NCI-H345 treated with DMSO at 0.1 percent for 48 hours (cell line): ENCODE results near the gene TTLL8.

Experiments
- DNase-seq: peaks from one replicate; lab custom pipeline; 2025; ENCODE audit not compliant: unreplicated experiment; lab: John Stamatoyannopoulos, UW

The TTLL8 gene

GRCh38 chr22:50045211-50046018, 12.7 kb downstream of the TTLL8 start:
- no peak for DNase-seq

GRCh38 chr22:50044485-50045118, 13.5 kb downstream of the TTLL8 start:
- DNase-seq: no peak

GRCh38 chr22:50041361-50042065, 16.6 kb downstream of the TTLL8 start:
- DNase-seq: no peak

- no peak for DNase-seq
Observed at GRCh38 chr22:50040717-50041116, 17.4 kb downstream of the TTLL8 start.

GRCh38 chr22:50039669-50040443, 18.2 kb downstream of the TTLL8 start:
- no peak for DNase-seq

GRCh38 chr22:50035976-50036724, 21.9 kb downstream of the TTLL8 start:
- DNase-seq: no peak

- DNase-seq: no peak
Observed at GRCh38 chr22:50035131-50035881, 22.8 kb downstream of the TTLL8 start.

GRCh38 chr22:50034126-50035081, 23.7 kb downstream of the TTLL8 start:
- no peak for DNase-seq

GRCh38 chr22:50032941-50033601, 25.0 kb downstream of the TTLL8 start:
- DNase-seq: no peak

- no peak for DNase-seq
Observed at GRCh38 chr22:50032109-50032871, 25.8 kb downstream of the TTLL8 start.

- DNase-seq: no peak
Observed at GRCh38 chr22:50031189-50032091, 26.7 kb downstream of the TTLL8 start.

GRCh38 chr22:50030297-50031188, 27.6 kb downstream of the TTLL8 start:
- DNase-seq: peak; percentile 27

- DNase-seq: no peak
Observed at GRCh38 chr22:50027639-50028537, 30.2 kb downstream of the TTLL8 start.

- DNase-seq: no peak
Observed at GRCh38 chr22:50025993-50026392, 32.1 kb downstream of the TTLL8 start.
